HG03135 (cell line): Measurements from ENCODE around the gene CCNY.

Source experiments
- ATAC-seq: cut with Tn5 transposase; IDR thresholded peaks from one replicate; pipeline ENCODE4 v1.9.1; 2021; ENCODE audit warnings: mild to moderate bottlenecking, moderate library complexity; ENCODE audit not compliant: unreplicated experiment

CCNY gene

GRCh38 chr10:35573796-35574195, 237.5 kb downstream of the CCNY start:
- ATAC-seq, result no peak

DNA sequence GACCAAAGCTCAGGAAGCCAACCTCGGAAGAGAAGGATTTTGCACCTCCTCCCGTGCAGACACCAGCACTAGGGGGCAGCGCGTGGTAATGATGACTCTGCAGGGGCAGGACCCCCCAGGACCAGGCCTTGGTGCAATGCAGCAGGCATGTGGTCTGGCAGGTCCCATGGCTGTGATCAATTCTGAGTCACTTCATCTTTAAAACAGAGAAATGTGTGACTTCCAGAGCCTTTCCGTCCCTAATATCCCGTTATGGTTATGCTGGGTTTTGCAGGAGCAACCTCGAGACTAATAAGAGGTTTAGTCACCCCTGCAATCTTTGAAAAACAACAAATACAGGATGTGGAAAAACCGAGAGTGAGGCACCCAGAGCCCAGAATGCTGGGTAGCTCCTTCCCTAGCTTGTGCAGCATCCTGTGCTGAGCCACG, 238.6 kb downstream of the CCNY start:
- ATAC-seq, result no peak

GRCh38 chr10:35575640-35576039, 239.3 kb downstream of the CCNY start:
- ATAC-seq, result no peak

DNA sequence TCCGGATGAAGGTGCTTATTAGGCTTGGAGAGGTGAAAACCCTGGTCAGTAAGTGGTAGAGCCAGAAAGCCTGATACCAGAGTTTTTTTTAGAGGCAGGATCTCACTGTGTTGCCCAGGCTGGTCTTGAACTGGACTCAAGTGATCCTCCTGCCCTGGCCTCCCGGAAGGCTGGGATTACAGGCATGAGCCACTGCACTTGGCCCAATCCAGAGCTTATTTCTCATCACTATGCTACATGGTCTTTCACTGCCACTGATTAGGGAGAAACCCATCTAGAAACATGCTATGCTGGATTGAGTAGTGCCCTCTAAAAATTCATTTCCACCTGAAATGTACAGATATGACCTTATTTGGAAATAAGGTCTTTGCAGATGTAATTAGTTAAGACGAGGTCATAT, 240.4 kb downstream of the CCNY start:
- no peak for ATAC-seq

GRCh38 chr10:35577926-35578617, 241.8 kb downstream of the CCNY start:
- ATAC-seq, result no peak

DNA sequence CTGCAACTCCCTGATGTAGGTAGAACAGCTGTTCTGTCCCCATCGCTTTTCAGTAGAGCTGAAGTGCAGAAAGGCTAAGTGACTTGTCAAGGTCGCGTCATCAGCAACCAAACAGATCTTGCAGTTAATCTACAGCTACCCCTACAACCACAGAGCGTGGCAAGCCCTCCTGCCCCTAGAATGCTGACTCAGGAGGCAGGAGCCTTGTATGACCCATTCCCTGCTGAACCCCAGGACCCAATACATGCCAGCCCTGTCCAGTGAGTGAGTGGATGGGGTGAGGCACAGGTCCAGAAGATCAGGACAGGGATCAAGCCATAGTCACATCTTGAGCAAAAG, 242.3 kb downstream of the CCNY start:
- no peak for ATAC-seq

DNA sequence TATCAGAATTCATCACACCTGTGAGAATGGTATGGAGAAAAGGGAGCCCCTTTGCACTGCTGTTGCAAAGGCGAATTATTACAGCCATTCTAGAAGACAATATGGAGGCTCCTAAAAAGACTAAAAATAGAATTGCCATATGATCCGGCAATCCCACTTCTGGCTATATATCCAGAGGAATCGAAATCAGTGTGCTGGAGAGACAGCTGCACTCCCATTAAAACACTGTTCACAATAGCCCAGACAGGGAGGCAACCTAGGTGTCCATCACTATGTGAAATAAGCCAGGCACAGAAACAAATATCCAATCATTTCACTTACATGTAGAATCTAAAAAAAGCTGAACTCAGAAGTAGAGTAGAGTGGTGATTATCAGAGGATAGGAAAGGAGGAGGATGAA, 242.8 kb downstream of the CCNY start:
- ATAC-seq, result no peak

GRCh38 chr10:35579726-35580422, 243.6 kb downstream of the CCNY start:
- ATAC-seq, result no peak

DNA sequence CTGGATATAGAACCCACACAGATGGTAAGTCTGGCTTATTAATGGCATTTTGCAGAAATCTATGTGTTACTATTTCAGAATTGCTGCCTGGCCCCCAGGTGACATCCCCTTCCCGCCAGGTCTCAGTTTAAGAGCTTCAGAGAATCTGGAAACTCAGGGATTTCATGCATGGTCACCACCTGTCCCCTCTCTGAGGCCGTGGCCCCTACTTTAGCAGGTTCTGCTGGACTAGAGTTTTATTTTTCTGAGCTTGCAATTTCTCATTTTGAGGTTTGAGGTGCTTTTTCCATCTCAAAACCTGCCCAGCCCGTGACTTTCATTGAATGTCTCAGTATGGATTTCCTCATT, 244.1 kb downstream of the CCNY start:
- no peak for ATAC-seq

DNA sequence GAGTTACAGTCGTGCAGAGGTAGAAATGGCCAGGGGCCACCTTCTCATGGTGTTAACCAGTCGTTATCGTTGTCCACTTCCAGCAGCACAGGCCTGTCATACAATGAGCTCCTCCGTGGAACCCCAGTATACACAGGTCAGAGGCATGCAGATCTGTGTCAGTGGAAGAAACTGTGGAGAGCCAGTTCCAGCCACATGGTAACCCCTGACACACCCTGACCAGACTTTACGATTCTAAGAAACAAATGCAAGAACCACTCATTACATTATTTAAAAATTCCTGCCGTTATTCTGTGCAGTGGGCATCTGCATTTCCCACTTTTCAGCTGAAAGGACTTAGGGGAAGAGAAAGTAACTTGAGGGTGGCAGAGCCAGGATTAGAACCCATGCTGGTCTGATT, 245.3 kb downstream of the CCNY start:
- no peak for ATAC-seq

DNA sequence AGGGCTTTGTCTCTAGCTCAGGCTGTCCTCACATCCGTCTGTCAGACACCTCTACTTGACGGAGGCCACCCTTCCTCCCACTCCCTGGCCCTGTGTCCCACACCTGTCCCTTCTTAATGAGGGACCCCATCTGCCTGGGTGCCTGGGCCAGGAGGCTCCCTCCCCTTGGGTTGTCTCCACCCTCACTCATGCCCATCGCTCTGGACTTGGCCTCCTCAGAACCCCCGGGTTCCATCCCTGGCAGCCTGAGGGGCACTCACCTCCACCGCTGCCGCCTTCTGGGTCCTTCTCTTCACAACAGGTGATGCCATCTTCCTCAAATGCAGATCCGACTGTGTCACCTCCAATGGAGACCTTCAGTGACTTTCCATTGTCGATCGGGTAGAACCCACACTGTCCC, 248.6 kb downstream of the CCNY start:
- no peak for ATAC-seq

GRCh38 chr10:35585356-35585755, 249.0 kb downstream of the CCNY start:
- no peak for ATAC-seq

GRCh38 chr10:35585903-35586535, 249.7 kb downstream of the CCNY start:
- no peak for ATAC-seq

DNA sequence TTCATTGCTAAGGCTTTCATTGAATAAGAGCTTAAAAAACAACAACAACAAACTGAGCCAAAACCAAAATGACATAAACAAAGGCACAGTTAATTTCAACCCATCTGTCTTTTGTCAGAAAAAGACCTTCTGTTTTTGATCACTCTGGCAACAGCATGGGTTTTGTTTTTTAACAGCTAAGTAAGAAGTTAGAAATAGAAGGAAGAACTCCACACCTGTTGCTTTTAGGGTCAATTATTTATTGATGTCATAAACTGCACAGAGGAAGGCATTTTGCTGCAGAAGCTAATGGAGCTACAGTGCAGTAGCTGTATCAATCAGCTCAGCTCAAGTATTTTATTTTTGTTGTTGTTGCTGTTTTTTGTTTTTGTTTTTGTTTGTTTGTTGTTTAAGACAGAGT, 252.5 kb downstream of the CCNY start:
- no peak for ATAC-seq

DNA sequence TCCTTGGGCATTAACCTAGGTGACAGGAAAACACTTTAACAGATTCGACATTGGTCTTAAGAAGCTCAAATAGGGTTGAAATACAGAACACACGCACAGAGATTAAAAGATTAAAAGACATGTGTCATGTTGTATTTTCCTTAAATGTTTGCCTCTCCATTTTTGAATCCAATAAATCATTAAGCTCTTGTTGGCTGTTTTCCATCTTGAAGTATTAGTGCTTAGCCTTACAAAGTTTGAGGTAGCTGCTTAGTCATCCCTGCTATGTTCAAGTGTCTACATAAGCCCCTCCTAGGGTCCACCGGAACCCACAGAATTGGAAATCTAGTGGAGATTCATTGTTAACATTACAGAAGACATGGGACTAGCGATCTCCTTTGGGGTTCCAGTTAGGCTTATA, 256.1 kb downstream of the CCNY start:
- ATAC-seq, result no peak

GRCh38 chr10:35594115-35595079, 258.1 kb downstream of the CCNY start:
- ATAC-seq, result no peak

- no peak for ATAC-seq
Observed at GRCh38 chr10:35595106-35595505, 258.8 kb downstream of the CCNY start.

DNA sequence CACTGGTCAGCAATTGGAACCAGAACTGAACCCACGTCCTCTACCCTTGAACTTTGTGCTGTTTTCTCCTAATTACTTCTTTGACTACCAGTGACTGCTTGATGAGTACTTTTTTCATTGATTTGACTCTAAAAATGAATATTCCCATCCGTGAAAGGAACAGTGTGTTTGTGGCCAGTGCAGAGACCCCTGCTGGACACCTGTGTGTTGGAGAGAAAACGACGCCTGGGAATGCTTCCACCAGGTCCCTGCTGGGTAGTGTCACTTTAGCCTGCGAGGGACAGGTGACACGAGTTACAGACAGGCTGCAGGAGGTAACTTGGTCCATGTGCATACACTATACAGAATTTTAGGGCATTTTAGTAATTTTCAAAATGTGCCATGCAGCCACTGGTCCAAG, 262.1 kb downstream of the CCNY start:
- no peak for ATAC-seq

DNA sequence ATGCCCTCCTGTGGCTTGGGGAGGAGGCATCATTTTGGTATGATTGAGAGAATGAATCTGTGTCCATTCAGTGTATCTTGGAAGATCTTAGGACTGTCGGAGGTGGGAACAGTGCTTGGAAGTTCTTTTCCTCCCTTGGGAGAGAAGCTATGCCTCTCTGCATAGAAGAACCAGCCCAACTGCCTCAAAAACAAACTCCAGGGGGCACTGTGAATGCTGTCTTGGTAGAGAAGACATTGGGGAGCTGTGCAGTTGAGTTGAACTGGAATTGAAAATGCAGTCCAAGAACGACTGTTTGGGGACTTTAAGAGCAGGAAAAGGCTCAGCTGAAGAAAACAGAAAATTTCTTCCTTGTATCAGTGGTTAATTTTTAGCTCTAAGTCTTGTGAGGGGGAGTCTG, 263.9 kb downstream of the CCNY start:
- no peak for ATAC-seq

- no peak for ATAC-seq
Observed at GRCh38 chr10:35605191-35605590, 268.9 kb downstream of the CCNY start, which contains the start of gene GJD4. Gene GJD4, plus strand, starts transcription at chr10:35605341. Its CDS starts 227 bp downstream, at chr10:35605568.

GRCh38 chr10:35606430-35606829, 270.1 kb downstream of the CCNY start:
- no peak for ATAC-seq
